C4-2B (cell line): Measurements from ENCODE around the gene DIO3.

ENCODE experiments used
- CTCF ChIP-seq: fragments of 450-650 bp; conservative IDR thresholded peaks from 2 replicates; pipeline ENCODE4 v1.5.1; 2017; ENCODE audit warnings: mild to moderate bottlenecking
- ZFX ChIP-seq: fragments of 450-650 bp; IDR thresholded peaks from 2 replicates; pipeline ENCODE4 v1.6.1; 2017

- TF ChIP-seq ZFX (no peak), CTCF (no peak)
These were observed 34.1 kb downstream of the DIO3 start for GRCh38 chr14:101595349-101595748.
